GM10248 (cell line): ENCODE results near the gene CIROP.

Experiments
- CTCF ChIA-PET: fragments of 300-600 bp; sonication (Branson Sonifier 250); formaldehyde crosslinking; extraction: SDS; loops from one replicate; lab custom pipeline; 2021; ENCODE audit warnings: antibody characterized with exemption; lab: Yijun Ruan, JAX
- POLR2A ChIA-PET: fragments of 350-650 bp; sonication (Branson Sonifier 250); formaldehyde crosslinking; extraction: SDS; loops from one replicate; lab custom pipeline; 2020; ENCODE audit warnings: antibody characterized with exemption; lab: Yijun Ruan, JAX
- DNase-seq: peaks from one replicate; pipeline ENCODE4 v3.0.0; 2012; ENCODE audit errors: extremely low spot score
- TF ChIP-seq, protein P1 (sequence below): IDR thresholded peaks from 2 replicates; pipeline ENCODE4 v1.5.1; 2012; ENCODE audit warnings: mild to moderate bottlenecking, low read depth; ENCODE audit errors: extremely low read depth, missing control alignments, control extremely low read depth

The CIROP gene, protein sequence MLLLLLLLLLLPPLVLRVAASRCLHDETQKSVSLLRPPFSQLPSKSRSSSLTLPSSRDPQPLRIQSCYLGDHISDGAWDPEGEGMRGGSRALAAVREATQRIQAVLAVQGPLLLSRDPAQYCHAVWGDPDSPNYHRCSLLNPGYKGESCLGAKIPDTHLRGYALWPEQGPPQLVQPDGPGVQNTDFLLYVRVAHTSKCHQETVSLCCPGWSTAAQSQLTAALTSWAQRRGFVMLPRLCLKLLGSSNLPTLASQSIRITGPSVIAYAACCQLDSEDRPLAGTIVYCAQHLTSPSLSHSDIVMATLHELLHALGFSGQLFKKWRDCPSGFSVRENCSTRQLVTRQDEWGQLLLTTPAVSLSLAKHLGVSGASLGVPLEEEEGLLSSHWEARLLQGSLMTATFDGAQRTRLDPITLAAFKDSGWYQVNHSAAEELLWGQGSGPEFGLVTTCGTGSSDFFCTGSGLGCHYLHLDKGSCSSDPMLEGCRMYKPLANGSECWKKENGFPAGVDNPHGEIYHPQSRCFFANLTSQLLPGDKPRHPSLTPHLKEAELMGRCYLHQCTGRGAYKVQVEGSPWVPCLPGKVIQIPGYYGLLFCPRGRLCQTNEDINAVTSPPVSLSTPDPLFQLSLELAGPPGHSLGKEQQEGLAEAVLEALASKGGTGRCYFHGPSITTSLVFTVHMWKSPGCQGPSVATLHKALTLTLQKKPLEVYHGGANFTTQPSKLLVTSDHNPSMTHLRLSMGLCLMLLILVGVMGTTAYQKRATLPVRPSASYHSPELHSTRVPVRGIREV

DNA sequence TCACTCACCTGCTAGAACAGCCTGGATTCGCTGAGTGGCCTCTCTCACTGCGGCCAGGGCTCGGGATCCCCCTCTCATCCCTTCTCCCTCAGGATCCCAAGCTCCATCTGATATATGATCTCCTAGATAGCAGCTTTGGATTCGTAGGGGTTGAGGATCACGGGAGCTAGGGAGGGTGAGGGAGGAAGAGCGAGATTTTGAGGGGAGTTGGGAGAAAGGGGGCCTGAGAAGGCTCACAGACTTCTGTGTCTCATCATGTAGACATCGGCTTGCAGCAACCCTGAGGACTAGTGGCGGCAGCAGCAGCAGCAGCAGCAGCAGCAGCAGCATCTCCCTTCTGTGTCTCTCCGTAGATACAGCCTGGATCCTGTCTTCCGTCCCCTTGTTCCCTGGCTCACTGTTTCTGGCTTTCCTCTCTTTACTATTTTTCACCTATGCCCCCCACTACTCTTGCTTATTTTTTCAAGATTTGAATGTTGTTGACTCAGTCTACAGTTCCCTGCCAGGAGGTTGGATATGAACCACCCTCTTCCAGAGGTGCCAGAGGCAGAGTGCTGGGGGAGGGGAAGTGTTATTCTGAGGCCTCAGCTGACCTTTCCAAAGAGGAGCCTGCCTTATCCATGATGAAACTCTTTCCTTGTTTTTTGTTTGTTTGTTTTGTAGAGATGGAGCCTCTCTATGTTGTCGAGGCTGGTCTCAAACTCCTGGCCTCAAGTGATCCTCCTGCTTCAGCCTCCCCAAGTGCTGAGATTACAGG lies at the start of gene CIROP:
TSS of gene CIROP (minus strand) at position 399 of the 757 bp plus-strand sequence. CDS start at position 330, 69 bp downstream.
- TF ChIP-seq, protein P1, sequence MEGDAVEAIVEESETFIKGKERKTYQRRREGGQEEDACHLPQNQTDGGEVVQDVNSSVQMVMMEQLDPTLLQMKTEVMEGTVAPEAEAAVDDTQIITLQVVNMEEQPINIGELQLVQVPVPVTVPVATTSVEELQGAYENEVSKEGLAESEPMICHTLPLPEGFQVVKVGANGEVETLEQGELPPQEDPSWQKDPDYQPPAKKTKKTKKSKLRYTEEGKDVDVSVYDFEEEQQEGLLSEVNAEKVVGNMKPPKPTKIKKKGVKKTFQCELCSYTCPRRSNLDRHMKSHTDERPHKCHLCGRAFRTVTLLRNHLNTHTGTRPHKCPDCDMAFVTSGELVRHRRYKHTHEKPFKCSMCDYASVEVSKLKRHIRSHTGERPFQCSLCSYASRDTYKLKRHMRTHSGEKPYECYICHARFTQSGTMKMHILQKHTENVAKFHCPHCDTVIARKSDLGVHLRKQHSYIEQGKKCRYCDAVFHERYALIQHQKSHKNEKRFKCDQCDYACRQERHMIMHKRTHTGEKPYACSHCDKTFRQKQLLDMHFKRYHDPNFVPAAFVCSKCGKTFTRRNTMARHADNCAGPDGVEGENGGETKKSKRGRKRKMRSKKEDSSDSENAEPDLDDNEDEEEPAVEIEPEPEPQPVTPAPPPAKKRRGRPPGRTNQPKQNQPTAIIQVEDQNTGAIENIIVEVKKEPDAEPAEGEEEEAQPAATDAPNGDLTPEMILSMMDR = no peak
- no peak for DNase-seq
- ChIA-PET CTCF (interaction anchor here (1.9 kb wide), 1 partner anchor 120 kb away, joined by 7 read pairs; no protein-coding TSS in a partner anchor), POLR2A (interaction anchor here (0.5 kb wide), 1 partner anchor 72 kb away, joined by 3 read pairs; no protein-coding TSS in a partner anchor)

DNA sequence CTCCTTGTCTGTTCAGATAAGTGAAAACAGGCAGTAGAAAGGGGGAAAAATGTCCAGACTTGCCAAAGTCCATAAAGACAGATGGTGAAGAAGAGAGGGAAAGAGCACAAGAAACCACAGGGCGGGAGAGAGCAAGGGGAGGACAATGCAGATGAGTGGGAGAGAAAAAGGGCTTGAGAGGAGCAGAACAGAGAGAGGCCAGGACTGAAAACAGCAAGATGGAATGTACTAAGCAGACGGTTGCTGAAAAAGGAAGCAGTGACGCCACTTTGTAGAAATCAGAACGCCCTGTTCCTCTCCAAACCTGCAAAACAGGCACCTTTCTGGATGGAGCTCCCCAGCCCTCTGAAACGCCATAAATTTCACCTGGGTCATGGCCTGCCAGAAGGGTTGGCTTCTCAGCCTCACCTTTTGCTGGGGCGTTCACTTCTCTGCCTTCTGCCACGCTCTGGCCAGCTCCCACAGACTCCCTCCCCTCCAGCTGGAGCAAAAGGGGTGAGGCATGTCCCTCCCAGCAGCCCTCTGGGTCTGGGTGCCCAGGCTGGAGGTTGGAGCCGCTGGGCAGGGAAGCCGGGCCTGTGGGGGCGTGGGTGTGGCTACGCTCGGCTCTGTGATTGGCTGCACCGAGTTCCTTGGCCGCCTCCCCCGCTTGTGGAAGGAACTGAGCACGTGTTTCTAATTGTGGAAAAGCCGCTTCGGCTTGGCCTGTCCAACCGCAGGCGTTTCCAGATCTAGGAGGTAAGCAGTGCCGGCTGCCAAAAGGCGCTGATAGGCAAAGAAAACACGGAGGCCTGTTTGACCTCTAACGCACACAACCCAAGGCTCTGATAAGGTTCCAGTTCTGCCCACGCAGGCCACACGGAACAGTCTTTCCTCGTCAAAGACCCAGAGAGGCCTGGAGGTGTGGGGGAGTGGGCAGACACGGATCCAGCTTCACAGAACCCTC lies 49.3 kb upstream of the CIROP start:
- no peak for DNase-seq
- ChIA-PET POLR2A (no interaction called here), CTCF (no interaction called here)

DNA sequence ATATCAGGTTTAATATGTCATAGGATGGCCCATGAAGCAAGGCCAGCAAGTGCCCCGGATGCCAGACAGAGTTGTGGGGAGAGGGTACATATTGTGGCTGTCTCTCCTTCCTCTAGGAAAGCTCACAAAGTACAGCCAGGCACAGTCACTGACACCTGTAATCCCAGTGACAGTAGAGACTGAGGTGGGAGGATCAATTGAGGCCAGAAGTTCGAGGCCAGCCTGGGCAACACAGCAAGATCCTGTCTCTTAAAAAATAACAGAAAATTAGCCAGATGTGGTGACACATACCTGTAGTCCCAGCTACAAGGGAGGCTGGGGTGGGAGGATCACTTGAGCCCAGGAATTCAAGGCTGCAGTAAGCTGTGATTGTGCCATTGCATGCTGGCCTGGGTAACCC lies 46.6 kb upstream of the CIROP start:
- POLR2A ChIA-PET = no interaction called here
- DNase-seq = no peak
- TF ChIP-seq, protein P1 = no peak
- CTCF ChIA-PET = interaction anchor here (1.4 to 3.7 kb wide), 2 partner anchors 8 to 30 kb away, joined by 3 to 17 read pairs; no protein-coding TSS in a partner anchor

More for the DNA sequence above, 49.3 kb upstream of the CIROP start:
- TF ChIP-seq, protein P1 = no peak

DNA sequence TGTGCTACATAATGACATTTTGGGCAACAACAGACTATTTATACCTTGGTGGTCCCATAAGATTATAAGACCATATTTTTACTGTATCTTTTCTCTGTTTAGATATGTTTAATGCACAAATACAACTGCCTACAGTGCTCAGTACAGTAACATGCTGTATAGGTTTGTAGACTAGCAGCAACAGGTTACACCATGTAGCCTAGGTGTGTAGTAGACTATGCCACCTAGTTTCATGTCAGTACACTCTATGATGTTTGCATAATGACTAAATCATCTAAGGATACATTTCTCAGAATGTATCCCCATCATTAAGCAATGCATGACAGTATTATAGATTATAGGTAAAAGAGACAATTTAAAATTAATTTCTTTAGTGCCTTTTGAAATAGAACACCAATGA lies 45.0 kb upstream of the CIROP start:
- TF ChIP-seq, protein P1 = no peak
- no peak for DNase-seq
- ChIA-PET CTCF (interaction anchor here (3.7 kb wide), 1 partner anchor 29 kb away, joined by 17 read pairs; no protein-coding TSS in a partner anchor), POLR2A (no interaction called here)

DNA sequence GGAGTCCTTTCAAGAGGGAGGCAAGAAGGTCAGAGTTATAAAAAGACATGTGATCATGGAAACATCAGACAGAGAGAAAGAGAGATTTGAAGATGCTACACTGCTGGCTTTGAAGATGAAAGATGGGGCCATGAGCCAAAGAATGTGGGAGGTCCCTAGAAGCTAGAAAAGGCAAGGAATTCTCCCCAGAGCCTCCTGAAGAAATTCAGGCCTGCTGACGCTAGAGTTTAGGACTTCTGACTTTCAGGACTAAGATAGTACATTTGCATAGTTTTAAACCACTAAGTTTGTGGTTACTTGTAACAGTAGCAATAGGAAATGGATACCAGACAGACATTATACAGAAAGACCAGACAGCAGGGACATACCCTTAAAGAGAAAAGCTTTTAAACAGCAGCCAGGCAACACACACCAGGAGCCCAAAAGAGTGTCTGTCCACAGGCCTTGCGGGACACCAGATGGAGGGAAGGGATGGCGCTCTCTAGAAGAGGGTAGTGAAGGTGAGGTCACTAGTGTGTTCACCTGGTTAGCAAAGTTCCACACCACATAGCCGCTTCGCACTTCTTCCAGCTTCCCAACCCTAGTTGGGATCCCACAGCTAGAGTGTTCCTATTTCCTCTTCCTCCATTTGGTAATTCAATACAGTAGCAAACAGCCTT lies 43.9 kb upstream of the CIROP start:
- TF ChIP-seq, protein P1 = no peak
- DNase-seq = no peak
- ChIA-PET POLR2A (no interaction called here), CTCF (interaction anchor here (1.1 kb wide), 1 partner anchor 42 kb away, joined by 3 read pairs; no protein-coding TSS in a partner anchor)
